PFSK-1 (cell line): ENCODE results near the gene KMT5B.

Source experiments
- FOXP2 ChIP-seq: optimal IDR thresholded peaks from 2 replicates; pipeline ENCODE3; 2011; ENCODE audit warnings: borderline replicate concordance, control low read depth, inconsistent platforms; ENCODE audit not compliant: insufficient read depth; ENCODE audit errors: extremely low read length, extremely low read depth
- POLR2AphosphoS5 ChIP-seq: IDR thresholded peaks from 2 replicates; pipeline ENCODE4 v1.6.1; 2012; ENCODE audit warnings: low read depth, mild to moderate bottlenecking, control low read depth, low read length, moderate library complexity
- REST ChIP-seq, 2 experiments: IDR thresholded peaks; 2 replicates each; pipeline versions ENCODE4 v1.6.1 to v1.8.0; 2011 to 2012; ENCODE audit warnings: low read depth in 2 of 2, low read length in 2 of 2, control low read depth in 1 of 2, inconsistent platforms in 1 of 2, mild to moderate bottlenecking in 1 of 2, moderate library complexity in 1 of 2; ENCODE audit not compliant: insufficient read depth in 1 of 2
- SIN3A ChIP-seq: IDR thresholded peaks from 2 replicates; pipeline ENCODE4 v1.6.1; 2012; ENCODE audit warnings: mild to moderate bottlenecking, low read length, moderate library complexity, borderline replicate concordance; ENCODE audit not compliant: insufficient read depth
- TAF1 ChIP-seq: IDR thresholded peaks from 2 replicates; pipeline ENCODE4 v1.6.1; 2012; ENCODE audit warnings: low read length, control low read depth, borderline replicate concordance; ENCODE audit not compliant: insufficient read depth

KMT5B gene

GRCh38 chr11:68117853-68118470 lies 95.1 kb downstream of the KMT5B start:
- TF ChIP-seq TAF1, result no peak
- TF ChIP-seq REST (IDR thresholded peaks at IDR 0.05; ENCODE audit: insufficient read depth in 1 of 2, low read depth in 2 of 2, low read length in 2 of 2), result no peak
- TF ChIP-seq POLR2AphosphoS5, result no peak
- no peak for TF ChIP-seq SIN3A
- TF ChIP-seq FOXP2, result no peak

GRCh38 chr11:68116974-68117373 lies 96.1 kb downstream of the KMT5B start:
- TF ChIP-seq REST (IDR thresholded peaks at IDR 0.05; ENCODE audit: insufficient read depth in 1 of 2, low read depth in 2 of 2, low read length in 2 of 2), result no peak

- TF ChIP-seq SIN3A (no peak), POLR2AphosphoS5 (no peak), REST (IDR thresholded peaks at IDR 0.05; ENCODE audit: insufficient read depth in 1 of 2, low read depth in 2 of 2, low read length in 2 of 2) (no peak), TAF1 (no peak), FOXP2 (no peak)
Observed at GRCh38 chr11:68116126-68116525, 97.0 kb downstream of the KMT5B start.

- no peak for TF ChIP-seq SIN3A
- no peak for TF ChIP-seq FOXP2
- no peak for TF ChIP-seq POLR2AphosphoS5
- no peak for TF ChIP-seq REST (IDR thresholded peaks at IDR 0.05; ENCODE audit: insufficient read depth in 1 of 2, low read depth in 2 of 2, low read length in 2 of 2)
- TF ChIP-seq TAF1, result no peak
Observed at GRCh38 chr11:68115285-68115684, 97.8 kb downstream of the KMT5B start.

- TF ChIP-seq SIN3A, result no peak
- no peak for TF ChIP-seq POLR2AphosphoS5
- no peak for TF ChIP-seq TAF1
- TF ChIP-seq REST (IDR thresholded peaks at IDR 0.05; ENCODE audit: insufficient read depth in 1 of 2, low read depth in 2 of 2, low read length in 2 of 2), result no peak
- TF ChIP-seq FOXP2, result no peak
Observed at GRCh38 chr11:68113986-68114385, 99.1 kb downstream of the KMT5B start.
